HG02610 (cell line): Measurements from ENCODE around the gene PRKCB.

Source experiments
- ATAC-seq: cut with Tn5 transposase; IDR thresholded peaks from one replicate; pipeline ENCODE4 v1.9.1; 2021; ENCODE audit warnings: mild to moderate bottlenecking, moderate library complexity; ENCODE audit not compliant: unreplicated experiment

Gene PRKCB

DNA sequence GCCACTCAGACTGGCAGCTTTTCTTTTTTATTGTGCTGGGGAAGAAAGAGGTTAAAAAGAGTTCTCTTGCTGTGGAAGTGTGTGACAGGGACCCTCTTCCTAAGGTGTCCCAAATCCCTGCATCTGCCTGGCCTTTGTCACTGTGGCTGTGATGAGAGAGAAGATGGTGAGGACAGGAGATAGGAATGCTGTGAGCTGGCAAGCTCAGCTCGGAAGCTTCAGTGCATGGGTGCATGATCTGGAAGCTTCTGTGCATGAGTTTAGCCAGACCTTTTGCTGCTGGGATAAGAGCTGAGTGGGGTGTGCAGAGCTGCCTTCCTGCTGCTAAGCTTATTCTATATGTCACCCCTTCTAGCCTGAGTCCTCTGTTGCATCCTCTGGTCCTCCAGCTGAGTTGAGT lies 317.0 kb downstream of the PRKCB start:
- ATAC-seq, result no peak

DNA sequence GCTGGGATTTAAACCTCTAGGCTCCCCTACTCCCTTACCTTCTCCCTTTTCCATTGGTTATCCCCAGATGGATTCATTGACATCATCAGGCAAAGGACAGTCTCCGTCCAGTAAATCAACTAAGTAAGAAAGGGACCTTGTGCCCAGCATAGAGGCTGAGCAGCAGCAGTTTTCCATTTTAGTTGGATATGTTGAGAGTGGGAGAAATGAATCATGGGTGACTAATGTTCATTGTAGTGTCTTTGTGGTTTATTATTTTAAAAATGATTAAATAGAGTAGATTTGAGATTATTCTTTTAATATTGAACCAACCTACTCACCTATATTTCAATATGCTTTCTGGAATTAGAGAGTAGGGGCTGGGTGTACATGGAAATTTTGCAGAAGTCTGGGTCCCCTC lies 321.0 kb downstream of the PRKCB start:
- ATAC-seq, result no peak

DNA sequence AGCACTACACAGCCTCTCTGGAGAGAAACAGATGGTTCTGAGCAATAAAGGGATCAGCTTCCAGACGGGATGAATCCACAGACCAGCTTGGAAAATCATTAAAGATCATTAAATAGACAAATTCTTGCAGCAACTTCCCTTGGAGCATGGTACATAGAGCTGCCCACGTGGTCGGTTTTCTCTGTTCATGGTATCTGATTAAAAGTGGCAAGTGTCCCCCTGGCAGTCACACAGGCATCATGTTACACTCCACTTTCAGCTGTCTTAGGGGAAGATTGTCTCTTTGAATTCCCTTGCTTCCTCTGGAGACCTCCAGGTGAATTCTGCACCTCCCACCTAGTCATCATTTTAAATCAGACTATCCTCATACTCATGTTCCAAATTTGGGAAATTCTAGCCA lies 328.2 kb downstream of the PRKCB start:
- ATAC-seq, result no peak

DNA sequence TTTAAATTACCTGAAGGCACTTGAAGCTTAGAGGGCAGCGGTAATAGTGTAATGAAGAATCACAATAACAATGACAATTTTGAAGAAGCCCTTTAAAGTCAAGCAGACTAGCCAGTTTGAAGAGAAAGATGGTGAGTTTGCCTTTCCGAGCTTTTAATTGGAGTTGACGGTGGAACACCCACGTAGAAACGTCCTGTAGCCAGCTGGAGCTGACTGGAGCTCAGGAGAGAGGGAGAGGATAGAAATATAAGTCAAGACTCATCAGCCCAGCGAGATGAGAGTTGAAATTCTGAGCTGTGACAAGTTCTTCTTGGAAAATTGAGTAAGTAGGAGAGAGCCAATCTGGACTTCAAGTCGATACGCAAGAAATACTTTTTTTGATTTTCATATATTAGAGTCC lies 328.6 kb downstream of the PRKCB start:
- no peak for ATAC-seq

DNA sequence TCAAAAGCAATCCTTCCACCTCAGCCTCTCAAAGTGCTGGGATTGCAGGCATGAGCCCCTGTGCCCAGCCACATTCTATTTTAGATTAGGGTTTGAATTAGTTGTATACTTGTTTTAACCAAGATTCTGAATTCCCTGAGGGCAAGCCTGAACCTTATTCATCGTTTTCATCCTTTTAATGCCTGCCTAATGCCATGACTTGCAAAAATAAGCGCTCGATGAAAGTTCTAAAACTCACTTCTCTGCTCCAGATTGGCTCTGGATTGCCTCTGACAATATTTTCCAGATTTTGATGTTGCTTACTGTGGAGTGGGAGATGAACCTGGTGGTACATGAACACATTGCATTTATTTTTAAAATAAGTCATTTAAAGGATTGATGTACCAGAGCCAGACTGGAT lies 329.5 kb downstream of the PRKCB start:
- no peak for ATAC-seq

DNA sequence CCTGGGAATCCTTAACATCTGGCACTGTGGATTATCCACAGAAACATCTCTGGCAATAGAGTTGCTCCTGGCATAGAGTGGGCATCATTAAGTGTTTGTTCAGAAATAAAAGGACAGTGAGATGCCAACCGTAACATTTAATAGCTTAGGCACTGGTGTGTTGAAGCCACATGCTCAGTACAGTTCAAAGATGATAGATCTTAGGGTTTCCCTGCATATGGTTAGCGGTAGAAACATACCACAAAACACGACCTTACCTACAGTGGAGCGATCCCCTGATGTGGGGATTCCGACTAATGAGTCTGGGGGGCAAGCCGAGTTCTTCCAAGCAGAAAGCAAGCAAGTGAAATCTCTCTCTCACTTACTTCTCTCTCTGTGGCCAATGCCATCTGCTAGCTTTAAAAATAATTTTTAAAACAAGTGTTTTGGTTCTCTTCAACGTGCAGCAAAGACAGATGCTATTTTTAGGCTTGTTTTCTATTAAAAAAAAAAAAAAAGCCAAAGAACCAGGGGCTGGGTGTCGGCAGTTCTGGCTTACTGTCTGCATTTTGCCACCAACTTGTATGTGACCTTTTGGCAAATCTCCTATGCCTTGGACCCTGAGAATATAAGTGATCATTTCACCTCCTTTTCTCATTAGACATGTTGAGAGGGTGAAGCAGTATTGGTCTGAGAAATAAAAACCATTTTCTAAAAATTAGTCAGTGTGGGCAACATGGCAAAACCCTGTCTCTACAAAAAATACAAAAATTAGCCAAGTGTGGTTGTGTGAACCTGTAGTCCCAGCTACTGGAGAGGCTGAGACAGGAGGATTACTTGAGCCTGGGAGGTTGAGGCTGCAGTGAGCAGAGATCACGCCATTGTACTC lies 331.1 kb downstream of the PRKCB start:
- ATAC-seq, result no peak

DNA sequence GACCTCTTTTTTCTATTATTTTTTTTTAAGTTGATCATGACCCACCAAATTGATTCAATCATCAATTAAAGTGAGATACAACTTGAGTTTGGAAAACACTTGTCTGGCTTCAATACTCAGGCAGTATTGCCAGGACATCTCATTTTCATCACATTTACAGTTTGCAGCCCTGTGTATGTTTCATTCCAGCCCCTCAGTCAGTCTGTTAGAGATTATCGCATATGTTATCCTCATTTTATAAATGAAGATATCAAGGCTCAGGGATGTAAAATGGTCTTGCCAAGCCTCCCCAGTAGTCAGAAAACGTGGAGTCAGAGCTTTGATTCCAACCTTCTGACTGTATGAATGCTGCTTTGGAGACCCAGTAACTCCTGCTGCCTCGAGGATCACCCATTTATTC lies 333.1 kb downstream of the PRKCB start:
- no peak for ATAC-seq

DNA sequence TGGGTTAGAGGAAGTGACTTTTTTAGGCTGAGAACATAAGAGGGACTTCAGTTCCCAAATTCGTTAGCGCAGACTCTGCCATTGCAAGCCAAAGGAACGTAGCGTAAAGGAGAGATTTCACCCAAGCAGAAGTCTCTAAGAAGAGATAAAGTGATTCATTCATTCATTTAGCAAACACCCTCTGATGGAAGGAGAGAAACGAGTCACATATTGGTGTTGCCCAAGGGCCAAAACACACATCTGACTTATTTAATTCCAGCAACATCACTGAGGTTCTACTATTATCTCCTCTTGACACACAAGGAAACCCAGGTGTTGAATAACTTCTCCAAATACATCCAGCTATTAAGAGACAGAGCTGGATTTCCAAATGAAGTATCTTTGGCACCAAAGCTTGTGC lies 334.6 kb downstream of the PRKCB start:
- ATAC-seq, result no peak

DNA sequence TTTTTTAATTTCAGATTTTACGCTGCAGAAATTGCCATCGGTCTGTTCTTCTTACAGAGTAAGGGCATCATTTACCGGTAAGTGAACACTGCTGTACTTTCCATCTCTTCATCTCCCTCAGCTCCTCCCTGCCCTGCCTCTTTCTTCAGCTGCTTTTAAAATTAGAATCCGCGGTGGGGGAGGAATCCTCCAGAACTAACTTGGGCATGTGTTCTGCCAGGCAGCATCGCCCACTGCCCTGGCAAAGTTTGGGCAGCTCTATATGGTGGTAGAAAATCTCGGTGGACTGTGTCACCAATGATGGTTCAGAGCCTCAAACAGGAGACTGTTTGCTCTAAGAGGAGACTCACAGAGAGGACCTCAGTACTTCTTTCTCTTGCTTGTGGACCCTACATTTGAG lies 338.7 kb downstream of the PRKCB start:
- no peak for ATAC-seq

DNA sequence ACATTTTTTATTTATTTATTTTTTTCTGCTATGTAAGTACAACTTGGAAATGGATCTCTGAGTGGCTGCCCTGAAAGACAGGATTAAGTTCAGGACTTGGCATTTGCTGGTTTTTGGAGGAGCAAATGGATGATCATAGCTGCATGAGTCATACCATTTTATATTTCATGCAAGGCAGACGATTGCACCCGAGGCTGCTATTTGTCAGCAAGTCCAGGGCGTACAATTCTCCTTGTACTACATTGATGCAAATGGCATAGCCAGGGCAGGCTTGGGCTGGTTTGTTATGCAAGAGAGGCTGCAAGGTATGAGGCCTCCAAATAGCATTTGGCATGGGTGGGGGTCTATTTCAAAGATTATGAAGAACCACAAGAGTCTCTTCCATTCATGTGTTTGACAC lies 339.2 kb downstream of the PRKCB start:
- no peak for ATAC-seq

DNA sequence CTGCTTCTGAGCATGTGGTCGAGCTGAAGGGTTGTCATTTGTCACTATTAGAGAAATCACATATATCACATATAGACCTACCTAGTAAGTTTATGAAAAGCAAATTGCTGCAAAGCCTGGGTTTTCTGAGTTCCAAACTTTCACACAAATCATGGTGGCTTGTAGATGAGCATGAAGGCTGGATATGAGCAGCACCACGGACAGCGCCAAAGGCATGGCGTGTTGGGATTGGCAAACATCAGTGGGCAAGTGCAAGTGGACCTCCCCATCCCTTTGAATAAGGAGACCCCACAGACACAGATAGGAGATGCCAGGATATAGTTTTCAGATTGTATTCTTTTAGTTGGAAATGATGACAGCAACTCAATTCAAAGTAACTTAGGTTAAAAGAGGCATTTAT lies 342.7 kb downstream of the PRKCB start:
- ATAC-seq, result no peak

DNA sequence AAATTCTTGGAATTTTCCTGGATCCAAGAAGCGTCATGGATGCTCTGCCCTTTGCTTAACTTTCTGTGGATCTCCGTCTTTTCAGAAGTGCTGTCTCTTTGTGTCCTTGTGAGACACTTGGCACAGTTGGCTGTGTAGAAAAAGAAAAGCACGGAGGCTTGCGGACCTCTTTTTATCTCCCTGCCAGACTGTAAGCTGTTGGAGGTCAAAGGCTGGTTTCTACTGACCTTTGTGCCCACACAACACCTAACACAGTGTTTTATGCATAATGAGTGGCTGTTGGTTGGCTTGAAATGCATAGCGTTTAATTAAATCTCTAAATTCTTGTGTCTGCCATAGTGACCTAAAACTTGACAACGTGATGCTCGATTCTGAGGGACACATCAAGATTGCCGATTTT lies 344.7 kb downstream of the PRKCB start:
- no peak for ATAC-seq

DNA sequence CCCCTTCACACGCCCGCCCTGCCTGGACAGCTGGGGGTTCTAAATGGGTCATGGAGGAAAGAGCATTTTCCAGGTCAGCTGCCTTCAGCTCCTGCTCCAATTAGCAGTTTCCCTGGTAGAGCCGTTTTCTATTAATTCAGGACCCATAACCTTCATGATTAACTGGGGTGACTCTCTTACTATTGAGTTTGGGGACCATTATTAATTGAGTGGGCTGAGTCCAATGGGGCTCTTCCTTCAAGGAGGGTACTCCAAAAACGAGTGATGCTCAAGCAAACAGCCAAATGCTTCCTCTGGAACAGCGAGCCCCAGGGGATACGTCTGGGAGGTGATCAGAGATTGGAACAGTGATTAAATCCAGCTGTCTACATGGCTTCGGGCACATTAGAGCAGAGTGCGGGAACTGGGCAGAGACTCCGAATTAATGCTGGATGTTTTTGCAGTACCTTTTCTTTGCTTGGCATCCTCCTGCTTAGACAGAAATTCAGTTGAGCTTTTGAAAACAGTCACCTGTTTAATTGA lies 352.3 kb downstream of the PRKCB start:
- ATAC-seq, result no peak

DNA sequence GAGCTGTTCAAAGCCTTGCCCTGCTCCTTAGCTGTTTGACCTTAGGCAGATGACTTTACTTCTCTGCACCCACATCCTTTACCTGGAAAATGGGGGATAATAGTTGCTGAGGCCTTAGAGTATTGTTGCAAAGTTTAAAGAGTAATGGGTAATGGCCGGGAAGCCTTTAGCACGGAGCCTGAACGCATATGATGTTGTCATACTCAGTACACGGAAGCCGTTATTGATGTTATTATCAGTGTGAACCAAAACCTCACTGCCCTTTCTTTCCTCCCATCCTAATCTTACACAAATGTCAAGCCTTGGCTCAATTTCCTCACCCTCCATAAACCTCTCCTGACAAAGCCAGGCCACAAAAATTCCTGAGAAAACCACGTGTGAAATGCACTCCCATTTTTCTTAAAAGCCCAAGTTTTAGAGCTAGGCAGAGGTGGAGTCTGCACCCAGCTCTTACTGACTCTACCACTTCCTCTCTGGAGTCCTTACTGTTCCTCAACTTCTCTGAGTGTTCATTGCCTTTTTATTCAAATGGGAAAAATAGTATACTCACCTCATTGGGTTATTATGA lies 353.1 kb downstream of the PRKCB start:
- no peak for ATAC-seq

DNA sequence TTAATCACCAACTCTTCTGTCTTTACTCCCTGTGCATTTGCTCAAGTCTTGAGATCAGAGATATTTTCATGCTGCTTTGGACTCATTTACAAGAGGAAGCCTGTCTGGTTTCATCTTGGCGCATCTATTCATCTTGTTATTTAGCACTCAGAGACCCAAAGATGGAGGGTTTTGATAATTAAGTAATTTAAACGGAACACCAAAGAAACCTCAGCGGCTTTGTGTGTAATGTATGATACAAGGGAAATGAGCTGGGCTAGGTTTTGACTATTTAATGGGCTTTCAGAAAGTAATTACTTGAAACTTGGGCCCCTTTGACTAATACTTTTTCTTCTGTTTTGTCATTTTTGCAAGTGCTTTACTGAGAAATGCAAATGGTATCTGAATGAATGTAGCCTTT lies 354.2 kb downstream of the PRKCB start:
- no peak for ATAC-seq

DNA sequence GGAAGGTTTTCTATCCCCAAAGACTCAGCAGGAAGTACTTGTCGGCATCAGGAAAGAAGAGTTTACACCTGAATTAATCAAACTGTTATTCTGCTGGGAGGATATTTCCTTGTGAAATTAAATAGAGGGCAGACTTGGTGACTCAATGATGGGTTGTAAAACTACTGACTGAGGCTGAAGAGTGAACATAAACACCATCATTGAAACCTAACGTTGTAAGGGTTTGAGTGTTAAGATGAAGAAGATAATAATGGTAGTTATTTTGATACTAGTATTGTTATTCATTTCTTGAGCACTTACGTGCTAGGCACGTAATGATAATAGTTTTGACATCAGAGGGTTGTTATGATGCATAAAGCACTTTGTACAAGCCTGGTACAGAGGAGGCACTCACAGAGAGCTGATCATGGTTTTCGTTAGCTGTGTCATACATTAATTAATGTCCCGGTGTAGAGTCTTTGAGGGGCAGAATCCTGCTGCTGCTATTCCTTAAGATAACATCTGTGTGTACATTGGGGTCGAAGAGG lies 356.2 kb downstream of the PRKCB start:
- ATAC-seq, result no peak

DNA sequence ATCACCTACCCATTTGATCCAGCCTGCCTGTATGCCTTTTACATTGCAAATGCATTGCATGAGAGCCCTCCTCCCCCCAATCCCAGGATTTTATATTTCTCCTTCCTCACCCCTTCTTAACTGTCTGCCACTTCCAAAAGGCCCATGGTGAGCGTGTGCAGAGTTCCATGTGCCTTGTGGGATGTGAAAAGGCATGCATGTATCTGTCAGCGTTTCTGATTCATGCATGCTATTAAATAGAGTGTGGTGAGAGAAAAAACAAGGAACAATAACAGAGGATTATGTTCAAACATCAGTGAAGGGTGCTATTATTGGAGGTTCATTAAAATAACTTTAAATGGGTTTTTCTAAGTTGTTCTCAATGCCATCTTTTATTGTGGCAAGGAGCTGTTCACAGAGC lies 359.4 kb downstream of the PRKCB start:
- ATAC-seq, result no peak

DNA sequence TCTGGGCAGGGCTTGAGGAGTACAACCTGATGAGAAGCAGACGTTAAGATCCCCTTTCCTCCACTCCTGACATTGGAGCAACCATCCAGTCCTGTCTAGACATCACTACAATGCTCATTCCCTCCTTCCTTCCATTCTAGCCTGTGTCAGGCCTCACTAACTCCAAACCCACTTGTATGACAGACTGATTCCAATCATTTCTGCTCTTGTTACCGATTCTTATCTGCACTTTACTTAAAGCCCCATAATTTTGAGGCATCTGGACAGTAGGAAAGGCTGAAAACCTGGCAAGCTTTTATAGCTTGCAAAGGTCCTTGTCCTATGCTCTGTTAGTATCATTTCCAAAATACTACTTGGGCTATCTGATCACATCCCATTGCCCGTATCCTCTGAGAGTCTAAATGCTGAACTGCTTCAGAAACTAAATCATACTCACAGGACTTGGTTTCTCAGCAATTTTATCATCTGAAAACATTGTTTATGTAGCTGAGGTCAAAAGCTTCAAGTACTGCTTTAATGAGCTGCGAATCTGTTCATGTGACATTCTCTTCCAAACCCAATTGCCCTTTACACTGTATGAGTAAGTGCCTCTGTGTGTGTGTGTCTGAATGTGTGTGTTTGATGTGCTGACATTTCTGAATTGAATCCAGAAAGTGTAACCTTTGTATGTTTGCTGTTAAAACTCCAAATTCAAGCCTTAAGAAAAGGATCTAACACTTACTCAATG lies 363.2 kb downstream of the PRKCB start:
- ATAC-seq, result no peak

DNA sequence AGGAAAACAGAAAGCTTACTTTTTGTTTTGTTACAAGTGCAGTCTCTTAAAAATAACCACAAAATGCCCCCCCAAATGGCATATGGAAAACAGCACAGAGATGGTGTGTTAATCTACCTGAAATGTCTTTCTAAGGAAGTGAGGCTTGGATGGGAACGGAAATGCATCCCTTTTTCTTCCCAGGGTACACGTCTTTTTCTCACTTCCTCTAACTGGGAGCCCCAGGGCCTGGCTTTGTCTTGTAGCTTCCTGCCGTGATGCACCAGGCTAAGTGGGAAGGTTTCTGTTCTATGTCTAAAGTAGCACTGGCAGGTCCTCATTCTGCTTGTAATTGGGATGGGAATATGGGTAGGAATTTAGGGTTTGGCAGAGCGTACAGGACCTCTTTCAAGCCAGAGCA lies 367.9 kb downstream of the PRKCB start:
- no peak for ATAC-seq

DNA sequence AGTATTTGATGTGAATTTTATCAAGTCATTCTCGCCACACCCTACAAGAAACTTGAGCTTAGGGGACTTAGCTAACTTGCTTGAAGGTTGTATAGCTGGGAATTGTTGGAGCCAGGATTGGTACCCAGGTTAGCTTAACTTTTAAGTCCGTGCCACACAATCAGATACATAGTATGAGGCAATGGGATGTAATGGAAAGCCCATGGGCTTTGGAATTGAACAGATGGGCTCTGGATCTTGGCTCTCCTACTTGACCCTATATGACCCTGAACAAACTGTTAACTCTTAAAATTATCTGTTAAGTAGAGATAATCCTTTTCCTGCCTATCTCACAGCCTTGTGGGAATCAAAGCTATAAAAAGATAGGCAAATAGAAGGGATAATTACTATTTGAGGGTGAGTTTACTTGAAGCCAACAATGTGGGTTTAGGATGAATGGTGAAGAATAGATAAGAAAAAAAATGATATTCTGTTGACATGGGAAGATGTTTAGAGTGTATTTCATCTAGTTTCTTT lies 368.4 kb downstream of the PRKCB start:
- no peak for ATAC-seq

DNA sequence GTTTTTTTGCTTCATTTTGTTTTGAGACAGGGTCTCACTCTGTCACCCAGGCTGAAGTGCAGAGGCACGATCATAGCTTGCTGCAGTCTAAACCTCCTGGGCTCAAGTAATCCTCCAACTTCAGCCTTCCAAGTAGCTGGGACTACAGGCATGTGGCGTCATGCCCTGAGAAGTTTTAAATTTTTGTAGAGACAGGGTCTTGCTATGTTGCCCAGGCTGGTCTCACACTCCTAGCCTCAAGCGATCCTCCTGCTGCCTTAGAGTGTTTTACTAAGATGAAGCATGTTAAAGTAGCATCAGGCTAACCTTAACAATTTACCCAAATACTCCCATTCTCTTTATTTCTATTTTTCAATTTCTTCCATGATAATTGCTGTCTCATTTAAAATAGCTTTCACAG lies 371.1 kb downstream of the PRKCB start:
- ATAC-seq, result no peak
